GM12892 (cell line): ENCODE data around the gene CREB3L1.
A peak's percentile ranks its signal among the peaks of the same experiment; 100 is the strongest.

Experiments used
- DNase-seq: peaks from one replicate; pipeline ENCODE4 v3.0.0; 2011; ENCODE audit not compliant: insufficient read length
- FAIRE-seq: peaks from 2 replicates; lab custom pipeline; 2011; peaks lifted over from hg19 to GRCh38; lab: Jason Lieb, UNC
- POLR2A ChIP-seq: IDR thresholded peaks from 2 replicates; pipeline ENCODE4 v1.6.1; 2011; ENCODE audit warnings: low read depth, low read length, control low read depth
- POLR2AphosphoS5 ChIP-seq: IDR thresholded peaks from 2 replicates; pipeline ENCODE4 v1.6.1; 2011; ENCODE audit warnings: low read depth, low read length, control low read depth
- TAF1 ChIP-seq: IDR thresholded peaks from 2 replicates; pipeline ENCODE4 v1.6.1; 2011; ENCODE audit warnings: low read depth, mild to moderate bottlenecking, control low read depth, low read length, borderline replicate concordance

CREB3L1 gene

GRCh38 chr11:46304605-46305179 lies 27.2 kb downstream of the CREB3L1 start:
- FAIRE-seq (no peak), DNase-seq (no peak)
- no peak for TF ChIP-seq TAF1
- no peak for TF ChIP-seq POLR2AphosphoS5
- no peak for TF ChIP-seq POLR2A

GRCh38 chr11:46305295-46305694 lies 27.8 kb downstream of the CREB3L1 start:
- no peak for TF ChIP-seq POLR2A
- no peak for TF ChIP-seq TAF1
- TF ChIP-seq POLR2AphosphoS5: no peak
- no peak for FAIRE-seq
- DNase-seq: no peak

- FAIRE-seq (no peak), DNase-seq (no peak)
- TF ChIP-seq POLR2AphosphoS5 (no peak), POLR2A (no peak), TAF1 (no peak)
Measured at GRCh38 chr11:46306296-46306853, 28.9 kb downstream of the CREB3L1 start.

GRCh38 chr11:46307369-46307768 lies 29.9 kb downstream of the CREB3L1 start:
- FAIRE-seq (no peak), DNase-seq (no peak)
- TF ChIP-seq POLR2AphosphoS5 (no peak), POLR2A (no peak), TAF1 (no peak)

- FAIRE-seq (no peak), DNase-seq (no peak)
- TF ChIP-seq POLR2AphosphoS5: no peak
- TF ChIP-seq TAF1: no peak
- TF ChIP-seq POLR2A: no peak
Measured at GRCh38 chr11:46307785-46308341, 30.4 kb downstream of the CREB3L1 start.

- peak; percentile 90 for FAIRE-seq
- TF ChIP-seq POLR2AphosphoS5: no peak
- no peak for TF ChIP-seq POLR2A
- TF ChIP-seq TAF1: no peak
- peak; percentile 75 for DNase-seq
Measured at GRCh38 chr11:46308631-46309419, 31.4 kb downstream of the CREB3L1 start.

GRCh38 chr11:46309814-46310259 lies 32.4 kb downstream of the CREB3L1 start:
- FAIRE-seq (no peak), DNase-seq (no peak)
- TF ChIP-seq TAF1: no peak
- no peak for TF ChIP-seq POLR2AphosphoS5
- TF ChIP-seq POLR2A: no peak

- TF ChIP-seq POLR2AphosphoS5 (no peak), POLR2A (no peak), TAF1 (no peak)
- FAIRE-seq: peak; percentile 95
- peak; percentile 76 for DNase-seq
Measured at GRCh38 chr11:46315033-46315738, 37.7 kb downstream of the CREB3L1 start.

GRCh38 chr11:46315783-46316563 lies 38.5 kb downstream of the CREB3L1 start:
- FAIRE-seq (no peak), DNase-seq (no peak)
- TF ChIP-seq POLR2AphosphoS5 (no peak), TAF1 (no peak)

GRCh38 chr11:46319074-46319453 lies 41.6 kb downstream of the CREB3L1 start:
- TF ChIP-seq TAF1: no peak
- no peak for TF ChIP-seq POLR2AphosphoS5
- no peak for TF ChIP-seq POLR2A
- FAIRE-seq: no peak
- DNase-seq: no peak

- no peak for FAIRE-seq
- DNase-seq: no peak
Measured at GRCh38 chr11:46321757-46322156, 44.3 kb downstream of the CREB3L1 start.

More at GRCh38 chr11:46321757-46322156, 44.3 kb downstream of the CREB3L1 start:
- TF ChIP-seq POLR2A: no peak
- TF ChIP-seq TAF1: no peak
- TF ChIP-seq POLR2AphosphoS5: no peak
